Thoracic aorta (tissue), 2 donors: ENCODE data around the gene DDX25. TPM values are rescaled to one million over a fixed set of nuclear protein-coding genes. Genes with fewer than 3 reads are reported as not detected.

ENCODE experiments used
- ATAC-seq: fragments of 150-250 bp; one replicate; pipeline ENCODE4 v1.8.0; 2017; ENCODE audit warnings: low read depth; ENCODE audit not compliant: insufficient number of reproducible peaks, low FRiP score
- DNase-seq: peaks from one replicate; pipeline ENCODE4 v3.0.0-alpha.2; 2020; ENCODE audit warnings: low spot score
- H3K27ac ChIP-seq, 2 donors: fragments of 200-600 bp; sonication (generic); 1 replicate in 1 of 2; 2 replicates in 1 of 2; pipeline ENCODE4 v1.5.1; 2016; ENCODE audit warnings: mild to moderate bottlenecking in 2 of 2, moderate library complexity in 2 of 2
- H3K27me3 ChIP-seq: fragments of 200-600 bp; sonication (generic); replicated peaks from 2 replicates; pipeline ENCODE4 v1.6.0; 2016; ENCODE audit warnings: mild to moderate bottlenecking; ENCODE audit not compliant: insufficient read depth
- H3K36me3 ChIP-seq: fragments of 200-600 bp; sonication (generic); one replicate; pipeline ENCODE4 v1.5.1; 2016
- H3K4me1 ChIP-seq, 2 donors: fragments of 200-600 bp; sonication (generic); 1 replicate in 1 of 2; 2 replicates in 1 of 2; pipeline versions ENCODE4 v1.5.1 to v1.6.0; 2016; ENCODE audit warnings: low read depth in 2 of 2, mild to moderate bottlenecking in 1 of 2; ENCODE audit not compliant: control insufficient read depth in 1 of 2
- H3K4me3 ChIP-seq: fragments of 200-600 bp; sonication (generic); 2 replicates; pipeline ENCODE4 v1.5.1; 2016; ENCODE audit warnings: mild to moderate bottlenecking
- H3K9me3 ChIP-seq: fragments of 200-600 bp; sonication (generic); 2 replicates; pipeline ENCODE4 v1.5.1; 2016
- CTCF ChIP-seq: fragments of 200-600 bp; sonication (generic); IDR thresholded peaks from one replicate; pipeline ENCODE4 v1.5.1; 2019; ENCODE audit warnings: antibody characterized with exemption
- total RNA-seq, 2 donors: library from RNA; depleted of rRNA; stranded (reverse); fragments of >200 nt; gene quantifications; one replicate each; pipeline versions ENCODE4 v1.1.0 to v1.2.3, GENCODE V29; 2016

DDX25 gene
- total RNA-seq, 2 donors from 2014 or later: not detected

DNA sequence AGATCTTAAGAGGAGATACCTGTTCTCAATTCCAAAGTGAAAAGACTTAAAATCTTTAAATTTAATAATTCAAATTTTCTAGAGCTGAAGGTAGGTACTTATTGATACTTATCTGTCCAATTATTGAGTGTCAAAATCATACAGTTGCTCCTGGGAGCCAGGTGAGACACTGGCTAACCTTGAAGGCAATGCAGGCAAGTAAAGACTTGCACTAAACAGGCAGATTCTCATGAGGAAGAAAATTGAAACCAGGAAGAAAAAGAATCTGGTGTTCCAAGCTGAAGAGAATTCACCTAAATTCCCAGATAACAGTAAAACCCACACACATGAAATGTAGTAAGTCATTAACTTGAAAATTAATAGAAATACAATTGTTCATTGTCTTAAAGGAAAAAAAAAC lies 71.8 kb downstream of the DDX25 start:
- no peak for ATAC-seq
- Histone ChIP-seq H3K27me3 (no peaks in the 10 kb centered on the region), H3K4me3 (no peak overlapping the region), H3K27ac (no peak overlapping the region), H3K4me1 (peaks cover 0 to 17% of the 10 kb centered on the region in 2 donors), H3K9me3 (no peaks in the 10 kb centered on the region), H3K36me3 (no peaks in the 10 kb centered on the region)
- DNase-seq: no peak
- TF ChIP-seq CTCF: no peak

GRCh38 chr11:125977333-125977732 lies 73.0 kb downstream of the DDX25 start:
- DNase-seq (no peak), ATAC-seq (no peak)
- Histone ChIP-seq H3K27ac (no peak overlapping the region), H3K36me3 (no peaks in the 10 kb centered on the region), H3K4me1 (peaks cover 0 to 17% of the 10 kb centered on the region in 2 donors), H3K27me3 (no peaks in the 10 kb centered on the region), H3K9me3 (no peaks in the 10 kb centered on the region), H3K4me3 (no peak overlapping the region)
- TF ChIP-seq CTCF: no peak

DNA sequence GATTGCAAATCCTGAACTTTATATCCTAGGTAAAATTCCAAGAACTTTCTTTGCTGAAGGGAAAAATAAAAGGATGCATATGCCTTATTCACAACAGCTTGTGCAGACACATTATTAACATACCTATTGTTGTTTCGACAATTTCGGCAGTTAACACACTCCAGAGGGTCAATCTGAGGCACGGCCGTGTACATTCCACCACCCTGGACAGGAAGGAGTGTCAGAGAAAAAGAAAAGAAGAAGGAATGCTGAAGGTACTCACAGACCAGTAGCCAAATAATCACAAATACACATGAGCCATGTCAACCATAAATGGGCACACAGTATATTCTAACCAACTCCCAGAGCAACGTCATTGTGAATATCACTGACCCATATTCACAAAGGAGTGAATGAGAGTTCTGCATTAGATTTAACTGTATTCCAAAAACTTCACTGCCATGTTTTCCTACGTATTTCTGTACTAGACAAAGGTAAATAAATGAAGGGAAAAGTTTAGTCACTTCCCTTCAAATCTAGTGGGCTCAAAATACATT lies 73.9 kb downstream of the DDX25 start:
- H3K9me3 ChIP-seq: no peaks in the 10 kb centered on the region
- no peak for ATAC-seq
- H3K36me3 ChIP-seq: no peaks in the 10 kb centered on the region
- H3K4me3 ChIP-seq: no peak overlapping the region
- peaks cover 0 to 17% of the 10 kb centered on the region in 2 donors for H3K4me1 ChIP-seq
- TF ChIP-seq CTCF: no peak
- no peaks in the 10 kb centered on the region for H3K27me3 ChIP-seq
- DNase-seq: no peak
- no peak overlapping the region for H3K27ac ChIP-seq

Other genes starting within 250 kb of the DDX25 start
- not detected for gene ACRV1, start 223.7 kb upstream of the DDX25 start, total RNA-seq
- not detected for gene PATE1, start 158.2 kb upstream of the DDX25 start, total RNA-seq
- under 1 TPM in 1 of 2 donors, not detected in 1; 0.35 TPM for gene PATE2, start 125.7 kb upstream of the DDX25 start, total RNA-seq
- gene PATE3, start 116.4 kb upstream of the DDX25 start, total RNA-seq: not detected
- not detected for gene PATE4, start 71.2 kb upstream of the DDX25 start, total RNA-seq
- gene HYLS1, start 16.8 kb upstream of the DDX25 start, total RNA-seq: 1 to 10 TPM in 1 of 2 donors, under 1 TPM in 1; 0.56 to 6.1 TPM
- 10 to 100 TPM in 1 of 2 donors, 1 to 10 TPM in 1; 1.6 to 16.9 TPM for gene PUS3, start 1.3 kb upstream of the DDX25 start, total RNA-seq
- gene VSIG10L2, start 41.5 kb downstream of the DDX25 start, total RNA-seq: not detected
- 10 to 100 TPM; 10.4 to 17.7 TPM for gene CDON, start 158.4 kb downstream of the DDX25 start, total RNA-seq